RWPE2 (cell line): ENCODE results near the gene LRRC23.

ENCODE experiments used
- ATAC-seq: fragments of 200-7000 bp; cut with Tn5 transposase; 3 replicates; pipeline ENCODE4 v1.9.1; 2021; ENCODE audit warnings: low read depth
- DNase-seq: peaks from one replicate; pipeline ENCODE4 v3.0.0-alpha.2; 2020; ENCODE audit warnings: low spot score
- H3K27ac ChIP-seq: fragments of 450-650 bp; 2 replicates; pipeline ENCODE4 v1.5.1; 2017; ENCODE audit warnings: mild to moderate bottlenecking; ENCODE audit not compliant: poor library complexity, severe bottlenecking
- H3K27me3 ChIP-seq: fragments of 250-450 bp; sonication (Bioruptor Pico); 2 replicates; pipeline ENCODE4 v1.5.1; 2021; ENCODE audit warnings: mild to moderate bottlenecking, moderate library complexity; ENCODE audit not compliant: insufficient read depth, poor library complexity, severe bottlenecking
- H3K36me3 ChIP-seq: fragments of 250-450 bp; sonication (Bioruptor Pico); 2 replicates; pipeline ENCODE4 v1.5.1; 2020; ENCODE audit warnings: low read depth, mild to moderate bottlenecking, moderate library complexity
- H3K4me1 ChIP-seq: fragments of 250-450 bp; sonication (Bioruptor Pico); 2 replicates; pipeline ENCODE4 v1.5.1; 2021; ENCODE audit warnings: mild to moderate bottlenecking, moderate library complexity; ENCODE audit not compliant: insufficient read depth, poor library complexity, severe bottlenecking
- H3K4me3 ChIP-seq: fragments of 250-450 bp; sonication (Bioruptor Pico); 2 replicates; pipeline ENCODE4 v1.5.1; 2021; ENCODE audit warnings: mild to moderate bottlenecking, moderate library complexity; ENCODE audit not compliant: severe bottlenecking
- H3K9me3 ChIP-seq: fragments of 250-450 bp; sonication (Bioruptor Pico); 2 replicates; pipeline ENCODE4 v1.5.1; 2021; ENCODE audit warnings: mild to moderate bottlenecking, moderate library complexity; ENCODE audit not compliant: severe bottlenecking
- CTCF ChIP-seq: fragments of 450-650 bp; IDR thresholded peaks from one replicate; pipeline ENCODE4 v1.5.1; 2017; ENCODE audit warnings: mild to moderate bottlenecking, moderate library complexity; ENCODE audit not compliant: poor library complexity, severe bottlenecking

The LRRC23 gene

GRCh38 chr12:6904280-6905276 is at the start of gene LRRC23:
Gene LRRC23, plus strand, starts transcription at chr12:6904822. Its CDS starts 812 bp downstream, at chr12:6905634.
- DNase-seq (peak; percentile 95), ATAC-seq (peak; percentile 96)
- no peak for TF ChIP-seq CTCF
- H3K4me3 ChIP-seq = peak within 1 kb of the TSS; percentile 46
- H3K27me3 ChIP-seq = no peaks in the 10 kb centered on the region
- H3K9me3 ChIP-seq = no peaks in the 10 kb centered on the region
- H3K36me3 ChIP-seq = no peaks in the 10 kb centered on the region
- peak within 1 kb of the TSS; percentile 25 for H3K27ac ChIP-seq
- peaks cover 4% of the 10 kb centered on the region for H3K4me1 ChIP-seq

DNA sequence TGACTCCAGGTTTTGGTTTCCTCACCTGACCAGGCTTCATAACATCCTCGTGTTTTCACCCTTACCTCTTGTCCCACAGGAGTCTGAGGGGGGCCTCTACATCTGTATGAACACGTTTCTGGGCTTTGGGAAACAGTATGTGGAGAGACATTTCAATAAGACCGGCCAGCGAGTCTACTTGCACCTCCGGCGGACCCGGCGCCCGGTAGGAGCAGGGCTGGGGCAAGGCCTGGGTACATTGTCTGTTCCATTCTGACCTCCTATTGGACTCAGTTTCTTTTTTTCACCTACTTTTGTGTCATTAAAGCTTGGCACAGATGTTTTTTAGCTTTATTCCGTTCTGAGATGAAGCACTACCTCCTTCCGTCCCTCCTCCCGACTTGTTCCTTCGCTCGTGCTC is 49.3 kb upstream of the LRRC23 start:
- H3K4me1 ChIP-seq = no peaks in the 10 kb centered on the region
- no peak overlapping the region for H3K4me3 ChIP-seq
- no peaks in the 10 kb centered on the region for H3K9me3 ChIP-seq
- ATAC-seq (no peak), DNase-seq (no peak)
- H3K27me3 ChIP-seq = no peaks in the 10 kb centered on the region
- peaks cover 47% of the 10 kb centered on the region for H3K36me3 ChIP-seq
- H3K27ac ChIP-seq = no peak overlapping the region
- no peak for TF ChIP-seq CTCF

DNA sequence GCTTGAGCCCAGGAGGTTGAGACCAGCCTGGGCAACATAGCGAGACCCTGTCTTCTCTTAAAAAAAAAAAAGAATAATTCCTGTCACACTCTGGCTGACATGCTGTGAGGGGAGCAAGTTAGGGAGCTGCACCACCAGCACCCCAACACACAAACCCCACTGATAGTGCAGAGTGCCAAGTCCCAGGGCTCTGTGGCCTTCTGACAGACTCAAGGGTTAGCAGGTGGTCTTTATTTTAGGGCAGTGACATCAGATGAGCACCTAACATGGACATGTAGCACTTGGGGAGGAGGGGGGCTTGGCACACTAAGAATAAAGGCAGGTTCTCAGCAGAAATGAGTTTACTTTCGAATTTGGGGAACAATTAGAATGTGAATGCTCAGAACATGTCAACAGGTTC is 45.8 kb upstream of the LRRC23 start:
- ATAC-seq (no peak), DNase-seq (no peak)
- Histone ChIP-seq H3K36me3 (peaks cover 56% of the 10 kb centered on the region), H3K4me1 (no peaks in the 10 kb centered on the region), H3K9me3 (no peaks in the 10 kb centered on the region), H3K4me3 (no peak overlapping the region), H3K27ac (no peak overlapping the region), H3K27me3 (no peaks in the 10 kb centered on the region)
- no peak for TF ChIP-seq CTCF

- Histone ChIP-seq H3K27me3 (no peaks in the 10 kb centered on the region), H3K4me3 (no peak overlapping the region), H3K9me3 (no peaks in the 10 kb centered on the region), H3K36me3 (peaks cover 67% of the 10 kb centered on the region), H3K4me1 (no peaks in the 10 kb centered on the region), H3K27ac (no peak overlapping the region)
- ATAC-seq = no peak
- DNase-seq = no peak
- TF ChIP-seq CTCF = no peak
These were observed 44.5 kb upstream of the LRRC23 start for GRCh38 chr12:6860116-6860515.

- Histone ChIP-seq H3K36me3 (peaks cover 62% of the 10 kb centered on the region), H3K27me3 (no peaks in the 10 kb centered on the region), H3K4me3 (no peak overlapping the region), H3K4me1 (no peaks in the 10 kb centered on the region), H3K27ac (no peak overlapping the region), H3K9me3 (no peaks in the 10 kb centered on the region)
- ATAC-seq (no peak), DNase-seq (no peak)
- TF ChIP-seq CTCF = no peak
These were observed 43.7 kb upstream of the LRRC23 start for GRCh38 chr12:6860942-6861341.
